H9 (cell line): Measurements from ENCODE around the gene SPSB2. TPM values are rescaled to one million over a fixed set of nuclear protein-coding genes. Genes with fewer than 3 reads are reported as not detected.

Source experiments
- DNase-seq: peaks from one replicate; pipeline ENCODE4 v3.0.0-alpha.2; 2017
- H2AFZ ChIP-seq: one replicate; pipeline ENCODE4 v1.6.1; 2013; ENCODE audit warnings: mild to moderate bottlenecking, low read length, control low read depth, moderate library complexity
- H2AK5ac ChIP-seq: 2 replicates; pipeline ENCODE4 v1.6.1; 2013; ENCODE audit warnings: low read length, control low read depth, mixed read lengths; ENCODE audit not compliant: insufficient read length
- H2BK120ac ChIP-seq: one replicate; pipeline ENCODE4 v1.6.1; 2013; ENCODE audit warnings: low read depth, mild to moderate bottlenecking, low read length, control low read depth, inconsistent platforms; ENCODE audit not compliant: poor library complexity, severe bottlenecking
- H2BK12ac ChIP-seq: 2 replicates; pipeline ENCODE4 v1.6.1; 2013; ENCODE audit warnings: low read length, control low read depth, mixed read lengths, low read depth; ENCODE audit not compliant: insufficient read length
- H2BK15ac ChIP-seq: 2 replicates; pipeline ENCODE4 v1.6.1; 2013; ENCODE audit warnings: low read depth, low read length, control low read depth
- H2BK20ac ChIP-seq: one replicate; pipeline ENCODE4 v1.6.1; 2013; ENCODE audit warnings: low read depth, mild to moderate bottlenecking, low read length, control low read depth, inconsistent platforms; ENCODE audit not compliant: poor library complexity, severe bottlenecking
- H2BK5ac ChIP-seq: 2 replicates; pipeline ENCODE4 v1.6.1; 2013; ENCODE audit warnings: low read length, control low read depth, mixed read lengths; ENCODE audit not compliant: insufficient read length
- H3K14ac ChIP-seq: 2 replicates; pipeline ENCODE4 v1.6.1; 2013; ENCODE audit warnings: low read length, control low read depth; ENCODE audit not compliant: insufficient read depth
- H3K18ac ChIP-seq: 2 replicates; pipeline ENCODE4 v1.6.1; 2013; ENCODE audit warnings: low read depth, mild to moderate bottlenecking, mixed read lengths, low read length, control low read depth; ENCODE audit not compliant: insufficient read length
- H3K23ac ChIP-seq: 2 replicates; pipeline ENCODE4 v1.6.1; 2013; ENCODE audit warnings: low read length, control low read depth, mixed read lengths, low read depth; ENCODE audit not compliant: insufficient read length
- H3K23me2 ChIP-seq: 2 replicates; pipeline ENCODE4 v1.6.1; 2013; ENCODE audit warnings: low read depth, mild to moderate bottlenecking, mixed read lengths, low read length, control low read depth; ENCODE audit not compliant: insufficient read length, poor library complexity, severe bottlenecking
- H3K27ac ChIP-seq: 2 replicates; pipeline ENCODE4 v1.5.1; 2013; ENCODE audit warnings: low read length, control low read depth, mixed read lengths, low read depth; ENCODE audit not compliant: insufficient read length
- H3K27me3 ChIP-seq: 2 replicates; pipeline ENCODE4 v1.6.1; 2013; ENCODE audit warnings: low read length, control low read depth, inconsistent platforms; ENCODE audit not compliant: insufficient read depth
- H3K4ac ChIP-seq: 2 replicates; pipeline ENCODE4 v1.6.1; 2013; ENCODE audit warnings: low read depth, mild to moderate bottlenecking, control low read depth, inconsistent platforms, low read length, moderate library complexity
- H3K4me1 ChIP-seq: 2 replicates; pipeline ENCODE4 v1.6.1; 2013; ENCODE audit warnings: low read length, control low read depth, inconsistent platforms; ENCODE audit not compliant: insufficient read depth
- H3K4me2 ChIP-seq: 2 replicates; pipeline ENCODE4 v1.6.1; 2013; ENCODE audit warnings: low read length, control low read depth, mixed read lengths; ENCODE audit not compliant: insufficient read length, insufficient read depth
- H3K56ac ChIP-seq: 2 replicates; pipeline ENCODE4 v1.6.1; 2013; ENCODE audit warnings: low read depth, mild to moderate bottlenecking, mixed read lengths, low read length, control low read depth; ENCODE audit not compliant: insufficient read length
- H3K79me1 ChIP-seq: 2 replicates; pipeline ENCODE4 v1.6.1; 2013; ENCODE audit warnings: low read depth, mild to moderate bottlenecking, moderate library complexity, low read length, control low read depth, inconsistent platforms; ENCODE audit not compliant: insufficient read depth, poor library complexity, severe bottlenecking
- H3K79me2 ChIP-seq: 2 replicates; pipeline ENCODE4 v1.6.1; 2013; ENCODE audit warnings: low read length, control low read depth, inconsistent platforms; ENCODE audit not compliant: insufficient read depth
- H3K9ac ChIP-seq: 2 replicates; pipeline ENCODE4 v1.6.1; 2013; ENCODE audit warnings: low read length, control low read depth, mixed read lengths; ENCODE audit not compliant: insufficient read length; ENCODE audit errors: extremely low read depth
- H3K9me3 ChIP-seq: one replicate; pipeline ENCODE4 v1.6.1; 2013; ENCODE audit warnings: low read depth, low read length, inconsistent platforms; ENCODE audit not compliant: control insufficient read depth
- H3T11ph ChIP-seq: one replicate; pipeline ENCODE4 v1.6.1; 2013; ENCODE audit warnings: mild to moderate bottlenecking, low read length, control low read depth, inconsistent platforms
- H4K20me1 ChIP-seq: one replicate; pipeline ENCODE4 v1.6.1; 2013; ENCODE audit not compliant: control insufficient read depth, insufficient read length, insufficient read depth
- H4K5ac ChIP-seq: 2 replicates; pipeline ENCODE4 v1.6.1; 2013; ENCODE audit warnings: low read depth, mild to moderate bottlenecking, mixed read lengths, low read length, control low read depth; ENCODE audit not compliant: insufficient read length
- H4K8ac ChIP-seq: replicated peaks from 2 replicates; pipeline ENCODE4 v1.6.1; 2013; ENCODE audit warnings: low read length, control low read depth, mixed read lengths, low read depth; ENCODE audit not compliant: insufficient read length
- H4K91ac ChIP-seq: 2 replicates; pipeline ENCODE4 v1.6.1; 2013; ENCODE audit warnings: low read depth, mild to moderate bottlenecking, moderate library complexity, mixed read lengths, low read length, control low read depth; ENCODE audit not compliant: insufficient read length
- H3K27ac Mint-ChIP-seq, 3 experiments: 2 replicates in 2 of 3; 3 replicates in 1 of 3; pipeline ENCODE4 v1.8.0; 2020 to 2021; ENCODE audit warnings: mixed read lengths in 3 of 3, mild to moderate bottlenecking in 1 of 3, moderate library complexity in 1 of 3
- H3K27me3 Mint-ChIP-seq: 2 replicates; pipeline ENCODE4 v1.8.0; 2021; ENCODE audit warnings: low read depth, mild to moderate bottlenecking, moderate library complexity, mixed read lengths
- H3K36me3 Mint-ChIP-seq, 3 experiments: 2 replicates in 2 of 3; 3 replicates in 1 of 3; pipeline ENCODE4 v1.8.0; 2020 to 2021; ENCODE audit warnings: low read depth in 3 of 3, mixed read lengths in 3 of 3; ENCODE audit not compliant: insufficient read depth in 1 of 3
- H3K4me1 Mint-ChIP-seq, 2 experiments: 2 replicates each; pipeline ENCODE4 v1.8.0; 2020; ENCODE audit warnings: mixed read lengths in 2 of 2
- H3K4me3 Mint-ChIP-seq, 2 experiments: 2 replicates in 1 of 2; 3 replicates in 1 of 2; pipeline ENCODE4 v1.8.0; 2020 to 2021; ENCODE audit warnings: mild to moderate bottlenecking in 2 of 2, mixed read lengths in 2 of 2, moderate library complexity in 1 of 2
- H3K9me3 Mint-ChIP-seq, 2 experiments: 2 replicates in 1 of 2; 3 replicates in 1 of 2; pipeline ENCODE4 v1.8.0; 2020; ENCODE audit warnings: mild to moderate bottlenecking in 2 of 2, mixed read lengths in 2 of 2, moderate library complexity in 1 of 2
- WGBS: extraction: QIAGEN DNeasy Blood & Tissue Kit; methylation state at CpG from one replicate; pipeline ENCODE4 v1.1.7; 2013; ENCODE audit warnings: missing lambda C conversion rate, low lambda C conversion rate, mixed read lengths; ENCODE audit not compliant: insufficient read length; ENCODE audit errors: extremely low coverage; 5-methylcytosine and 5-hydroxymethylcytosine counted together
- total RNA-seq: library from RNA; stranded (reverse); gene quantifications from 2 replicates; pipeline ENCODE4 v1.2.1, GENCODE V29; 2021
- TF ChIP-seq, protein P1 (sequence below): fragments of 200-600 bp; sonication (generic); conservative IDR thresholded peaks from 3 replicates; pipeline ENCODE4 v1.8.0; 2021; ENCODE audit warnings: antibody characterized with exemption, mild to moderate bottlenecking

SPSB2 gene
- total RNA-seq, 1 experiment from 2014 or later: 13.7 TPM

DNA sequence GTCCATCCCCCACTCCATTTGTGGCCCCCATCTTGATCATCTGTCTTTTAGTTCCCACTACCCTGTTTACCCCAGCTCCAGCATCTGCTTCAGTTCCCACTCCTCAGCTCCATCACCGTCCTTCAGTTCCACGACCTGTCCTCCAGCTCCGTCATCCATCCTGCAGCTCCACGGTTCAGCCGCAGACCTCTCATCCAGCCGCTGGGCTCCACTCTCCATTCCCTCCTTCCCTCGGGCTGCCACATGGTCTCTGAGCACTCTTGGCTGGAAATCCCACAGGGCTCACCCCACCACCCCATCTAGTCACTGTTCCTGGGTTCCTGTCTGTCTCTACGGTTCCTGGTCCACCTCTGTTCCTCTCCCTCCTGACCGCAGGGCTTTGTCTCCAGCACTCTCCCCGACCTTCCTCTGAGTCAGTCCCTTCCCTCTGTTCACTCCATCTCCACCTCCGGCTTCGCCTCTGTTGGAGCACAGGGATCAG, 48.2 kb downstream of the SPSB2 start:
- Histone ChIP-seq H4K8ac (no peak overlapping the region), H3K79me1 (no peaks in the 10 kb centered on the region), H3K14ac (no peak overlapping the region), H3K4me1 (peaks cover 3% of the 10 kb centered on the region; the same call in 1 of the 2 replicates), H4K5ac (no peak overlapping the region), H3K23ac (no peak overlapping the region), H3K4me2 (peak overlapping the region; percentile 81), H3K56ac (no peak overlapping the region), H4K91ac (no peak overlapping the region), H2BK120ac (no peak overlapping the region), H2BK5ac (no peak overlapping the region), H3K27me3 (peaks cover under 1% of the 10 kb centered on the region; the same call in 1 of the 2 replicates), H3T11ph (no peak overlapping the region), H2AK5ac (no peak overlapping the region), H4K20me1 (peaks cover 6% of the 10 kb centered on the region), H3K27ac (no peak overlapping the region), H3K79me2 (peaks cover 1% of the 10 kb centered on the region; the same call in 1 of the 2 replicates), H3K18ac (no peak overlapping the region), H2BK12ac (no peak overlapping the region), H3K9ac (no peak overlapping the region), H2BK15ac (no peak overlapping the region), H2AFZ (no peak overlapping the region), H3K4ac (no peak overlapping the region), H3K23me2 (peaks cover 22% of the 10 kb centered on the region), H2BK20ac (no peak overlapping the region), H3K9me3 (no peaks in the 10 kb centered on the region)
- no CpG with 5 or more reads among the region's 12 CpGs for WGBS
- peak; percentile 61 for DNase-seq
- TF ChIP-seq, protein P1, sequence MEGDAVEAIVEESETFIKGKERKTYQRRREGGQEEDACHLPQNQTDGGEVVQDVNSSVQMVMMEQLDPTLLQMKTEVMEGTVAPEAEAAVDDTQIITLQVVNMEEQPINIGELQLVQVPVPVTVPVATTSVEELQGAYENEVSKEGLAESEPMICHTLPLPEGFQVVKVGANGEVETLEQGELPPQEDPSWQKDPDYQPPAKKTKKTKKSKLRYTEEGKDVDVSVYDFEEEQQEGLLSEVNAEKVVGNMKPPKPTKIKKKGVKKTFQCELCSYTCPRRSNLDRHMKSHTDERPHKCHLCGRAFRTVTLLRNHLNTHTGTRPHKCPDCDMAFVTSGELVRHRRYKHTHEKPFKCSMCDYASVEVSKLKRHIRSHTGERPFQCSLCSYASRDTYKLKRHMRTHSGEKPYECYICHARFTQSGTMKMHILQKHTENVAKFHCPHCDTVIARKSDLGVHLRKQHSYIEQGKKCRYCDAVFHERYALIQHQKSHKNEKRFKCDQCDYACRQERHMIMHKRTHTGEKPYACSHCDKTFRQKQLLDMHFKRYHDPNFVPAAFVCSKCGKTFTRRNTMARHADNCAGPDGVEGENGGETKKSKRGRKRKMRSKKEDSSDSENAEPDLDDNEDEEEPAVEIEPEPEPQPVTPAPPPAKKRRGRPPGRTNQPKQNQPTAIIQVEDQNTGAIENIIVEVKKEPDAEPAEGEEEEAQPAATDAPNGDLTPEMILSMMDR: no peak
- Mint-ChIP-seq H3K27ac (peak overlapping the region in 1 of 3 experiments; percentile 28; a peak in 1 of 7 replicates), H3K36me3 (peaks cover 10 to 15% (median 12%) of the 10 kb centered on the region in 3 experiments; a peak in 6 of 7 replicates), H3K4me1 (peaks cover 54 to 66% of the 10 kb centered on the region in 2 experiments), H3K9me3 (no peaks in the 10 kb centered on the region), H3K4me3 (peak overlapping the region; percentile 54 to 62; a peak in 4 of 5 replicates), H3K27me3 (peaks cover 47% of the 10 kb centered on the region)
